Measurements from ENCODE around the gene NUDT3.

The NUDT3 gene

GRCh38 chr6:34317882-34318498 lies 74.5 kb downstream of the NUDT3 start:
- no peak for DNase-seq

DNA sequence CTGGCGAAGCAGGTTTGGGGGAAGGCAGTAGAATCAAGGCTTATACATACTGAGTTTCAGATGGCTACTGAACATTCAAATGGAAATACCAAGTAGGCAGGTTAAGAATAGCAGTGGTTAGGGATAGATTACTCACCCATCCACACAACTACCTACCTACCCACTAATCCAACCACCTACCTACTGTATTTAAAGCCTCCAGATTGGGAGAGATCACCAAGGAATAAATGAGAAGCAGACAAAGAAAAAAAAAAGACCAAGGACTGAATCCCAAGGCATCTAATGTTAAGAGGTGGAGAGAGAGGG lies 75.3 kb downstream of the NUDT3 start:
- no peak for DNase-seq

- no peak for DNase-seq
Measured at GRCh38 chr6:34316431-34317171, 75.9 kb downstream of the NUDT3 start.

DNA sequence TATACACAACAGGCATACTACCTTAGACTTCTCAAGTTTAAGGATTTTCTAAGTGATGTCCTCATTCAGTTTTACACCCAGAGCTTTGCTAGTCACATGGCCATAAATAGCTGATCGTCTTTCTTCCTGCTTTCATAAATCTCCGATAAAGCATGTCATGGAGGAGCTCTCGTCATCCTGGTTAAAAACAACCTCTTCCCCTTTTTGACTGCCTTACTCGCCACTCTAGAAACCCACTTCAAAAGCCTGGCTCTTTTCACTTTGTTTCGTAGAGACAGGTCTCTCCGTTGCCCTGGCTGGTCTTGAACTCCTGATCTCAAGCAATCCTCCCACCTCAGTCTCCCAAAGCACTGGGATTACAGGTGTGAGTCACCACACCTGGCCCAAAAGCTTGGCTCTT lies 76.7 kb downstream of the NUDT3 start:
- no peak for DNase-seq

GRCh38 chr6:34315256-34315655 lies 77.2 kb downstream of the NUDT3 start:
- no peak for DNase-seq

DNA sequence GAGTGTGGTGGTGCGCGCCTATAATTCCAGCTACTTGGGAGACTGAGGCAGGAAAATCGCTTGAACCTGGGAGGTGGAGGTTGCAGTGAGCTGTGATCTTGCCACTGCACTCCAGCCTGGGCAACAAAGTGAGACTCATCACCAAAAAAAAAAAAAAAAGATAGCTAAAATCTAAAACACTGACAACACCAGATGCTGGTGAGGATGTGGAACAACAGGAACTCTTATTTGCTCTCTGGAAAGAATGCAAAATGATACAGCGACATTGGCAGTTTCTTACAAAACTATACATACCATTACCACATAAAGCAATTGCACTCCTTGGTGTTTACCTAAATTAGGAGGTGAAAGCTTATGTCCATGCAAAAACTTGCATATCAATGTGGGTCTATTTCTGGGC lies 80.2 kb downstream of the NUDT3 start:
- no peak for DNase-seq

GRCh38 chr6:34310817-34311216 lies 81.7 kb downstream of the NUDT3 start:
- DNase-seq, result no peak

- DNase-seq, result no peak
Measured at GRCh38 chr6:34308483-34308882, 84.0 kb downstream of the NUDT3 start.

DNA sequence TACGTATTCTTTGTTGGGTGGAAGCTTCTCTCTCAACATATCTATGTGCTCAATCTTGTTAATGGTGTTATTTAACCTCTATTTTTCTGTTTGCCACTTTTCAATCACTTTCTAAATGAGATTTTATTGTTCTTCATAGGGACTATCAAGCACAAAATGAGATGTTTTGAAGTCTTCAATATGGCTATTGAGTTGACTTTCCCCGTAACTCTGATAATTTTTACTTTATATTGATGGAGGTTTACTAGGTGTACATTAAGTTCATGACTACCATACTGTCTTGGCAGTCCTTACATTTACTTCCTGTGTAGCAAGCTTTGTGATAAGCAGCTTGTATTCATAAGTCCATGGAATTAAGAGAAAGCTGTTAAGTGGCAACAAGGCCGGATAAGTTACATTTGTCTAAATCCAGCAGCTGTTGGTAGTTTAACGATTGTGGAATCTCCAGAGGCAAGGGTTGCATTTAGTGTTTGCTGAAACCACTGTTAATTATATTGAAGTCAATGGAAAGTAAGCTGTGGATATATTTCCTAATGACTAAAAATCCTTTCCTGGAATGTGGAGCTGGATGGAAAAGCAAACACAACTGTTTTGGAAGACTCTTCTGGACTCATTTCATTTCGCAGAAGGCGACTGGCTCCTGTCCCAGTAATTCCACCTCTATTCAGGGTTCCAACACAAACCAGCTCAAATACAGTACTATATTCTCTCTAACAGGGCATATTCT lies 86.3 kb downstream of the NUDT3 start:
- DNase-seq, result no peak

DNA sequence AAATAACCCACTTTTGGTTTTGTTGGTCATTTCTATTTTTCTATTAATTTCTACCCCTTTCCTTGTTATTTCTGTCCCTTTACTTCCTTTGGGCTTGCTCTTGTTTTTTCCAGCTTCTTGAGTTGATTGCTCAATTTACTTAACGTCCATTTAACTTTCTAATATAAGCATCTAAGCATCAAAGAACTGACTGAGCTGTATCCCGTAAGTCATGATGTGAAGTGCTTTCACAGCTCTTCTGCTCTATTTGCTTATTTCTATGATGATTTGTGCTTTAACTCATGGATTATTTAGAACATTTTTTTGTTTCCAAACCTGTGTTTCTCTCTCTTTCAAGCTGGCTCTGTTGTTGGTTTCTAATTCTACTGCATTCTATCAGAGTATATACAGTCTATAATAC lies 87.0 kb downstream of the NUDT3 start:
- DNase-seq, result no peak

GRCh38 chr6:34304164-34304563 lies 88.3 kb downstream of the NUDT3 start:
- no peak for DNase-seq

- no peak for DNase-seq
Measured at GRCh38 chr6:34302929-34303328, 89.5 kb downstream of the NUDT3 start.

DNA sequence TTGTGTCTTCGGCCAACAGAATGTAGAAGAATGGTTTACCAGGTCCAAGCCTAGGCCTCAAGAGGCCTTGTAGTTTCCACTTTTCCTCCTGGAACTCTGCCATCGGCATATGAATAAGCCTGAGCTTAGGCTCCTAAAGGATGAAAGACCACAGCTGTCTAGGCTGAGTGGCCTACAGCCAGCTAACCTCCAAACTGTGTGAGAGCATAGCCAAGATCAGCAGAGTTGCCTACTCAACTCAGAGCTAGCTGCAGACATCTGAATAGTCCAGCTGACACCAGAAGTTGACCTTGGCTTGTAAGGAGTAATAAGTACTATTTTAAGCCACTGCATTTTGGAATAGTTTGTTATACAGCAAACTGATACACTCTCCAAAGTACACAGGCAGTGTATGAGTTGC lies 91.1 kb downstream of the NUDT3 start:
- no peak for DNase-seq

DNA sequence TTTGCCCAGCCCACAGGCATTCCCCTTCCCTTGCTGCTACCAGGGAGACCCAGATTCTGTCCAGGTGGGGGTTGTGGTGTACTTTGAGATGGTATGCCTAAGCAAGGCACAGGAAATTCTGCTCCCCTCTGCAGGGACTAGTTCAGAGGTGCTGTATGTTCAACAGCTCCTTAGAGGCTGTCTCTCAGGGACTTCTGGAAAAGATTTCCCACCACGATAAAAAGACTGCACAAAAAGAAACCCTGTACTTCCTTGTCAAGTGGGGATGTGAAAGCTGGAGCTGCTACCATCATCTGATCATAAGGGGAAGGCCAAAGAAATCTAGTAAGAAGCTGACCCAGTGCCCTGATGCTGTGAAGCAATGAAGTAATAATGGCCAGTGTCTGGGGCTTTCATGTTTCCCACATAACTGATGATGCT lies 92.1 kb downstream of the NUDT3 start:
- DNase-seq, result no peak

- DNase-seq, result no peak
Measured at GRCh38 chr6:34298941-34299340, 93.5 kb downstream of the NUDT3 start.

- no peak for DNase-seq
Measured at GRCh38 chr6:34295721-34296120, 96.7 kb downstream of the NUDT3 start.

GRCh38 chr6:34292954-34293353 lies 99.5 kb downstream of the NUDT3 start:
- DNase-seq, result no peak

DNA sequence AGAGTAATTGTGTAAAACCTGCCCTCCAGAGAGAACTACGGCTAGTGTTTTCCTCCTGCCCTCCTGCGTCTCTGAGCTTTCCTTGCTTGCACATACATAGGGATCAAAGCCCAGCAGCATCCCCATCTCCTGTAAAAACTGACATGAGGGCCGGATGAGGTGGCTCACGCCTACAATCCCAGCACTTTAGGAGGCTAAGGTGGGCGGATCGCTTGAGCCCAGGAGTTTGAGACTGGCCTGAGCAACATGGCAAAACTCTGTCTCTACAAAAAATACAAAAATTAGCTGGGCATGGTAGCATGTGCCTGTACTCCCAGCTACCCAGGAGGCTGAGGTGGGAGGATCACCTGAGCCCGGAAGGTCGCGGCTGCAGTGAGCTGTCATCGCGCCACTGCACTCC lies 103.3 kb downstream of the NUDT3 start:
- DNase-seq, result no peak

DNA sequence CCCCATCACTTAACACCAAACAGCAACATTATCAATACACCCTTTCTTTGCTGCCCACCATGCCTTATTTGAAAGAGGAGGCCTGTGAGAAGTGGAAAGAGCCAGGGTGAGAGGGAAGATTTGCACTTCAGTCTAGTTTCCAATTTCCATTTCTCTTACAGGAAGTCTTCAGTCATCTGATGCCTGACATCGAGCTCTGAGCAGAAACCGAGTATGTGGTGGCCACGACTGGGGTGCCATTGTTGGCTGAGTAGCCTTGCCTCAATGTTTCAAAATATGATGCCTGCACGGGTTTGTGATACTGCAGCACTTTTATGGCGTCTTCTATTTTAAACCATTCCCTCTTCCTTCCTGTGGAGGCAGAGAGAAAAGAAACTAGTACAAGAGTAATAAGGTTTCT lies 103.9 kb downstream of the NUDT3 start:
- DNase-seq, result no peak

GRCh38 chr6:34285448-34286164 lies 106.9 kb downstream of the NUDT3 start:
- DNase-seq, result no peak

DNA sequence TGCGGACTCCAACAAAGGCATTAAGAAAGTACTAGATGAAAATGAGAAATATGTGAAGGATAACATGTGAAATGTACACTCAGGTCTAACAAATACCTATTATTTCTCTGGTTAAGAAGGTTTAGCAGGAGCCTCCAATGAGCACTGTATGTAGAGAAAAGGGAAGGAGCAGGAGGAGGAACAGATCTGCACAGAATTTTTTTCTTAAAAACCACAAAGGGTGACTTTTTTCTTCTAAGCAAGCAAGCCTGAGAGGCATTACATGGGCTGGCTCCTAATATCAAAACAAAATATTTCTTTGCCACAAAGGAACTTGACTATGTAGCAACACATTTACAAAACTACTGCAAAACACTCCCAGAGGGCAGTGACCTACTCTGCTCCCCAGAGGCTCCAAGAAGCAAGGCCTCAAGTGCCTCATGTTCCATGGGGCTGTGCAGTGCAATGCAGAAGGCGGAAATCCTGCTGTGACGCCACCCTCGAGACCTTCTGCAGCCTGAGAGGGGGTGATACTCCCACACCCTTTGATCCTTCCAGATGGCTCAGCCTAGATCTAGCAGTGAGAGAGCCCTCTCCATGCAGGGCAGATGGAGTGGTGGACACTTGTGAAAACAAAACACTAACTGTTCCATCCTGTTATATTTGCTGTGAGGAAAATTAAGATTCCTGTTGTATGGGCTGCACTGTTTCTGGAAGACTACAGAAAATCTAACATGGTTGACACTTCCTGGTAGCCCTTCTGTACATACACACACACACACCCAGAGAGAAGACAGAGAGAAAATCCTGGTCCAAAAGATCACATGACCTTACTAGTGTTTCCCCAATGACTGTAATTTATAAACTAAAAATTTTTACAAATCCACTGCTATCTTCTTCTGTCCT lies 107.7 kb downstream of the NUDT3 start:
- DNase-seq, result no peak

DNA sequence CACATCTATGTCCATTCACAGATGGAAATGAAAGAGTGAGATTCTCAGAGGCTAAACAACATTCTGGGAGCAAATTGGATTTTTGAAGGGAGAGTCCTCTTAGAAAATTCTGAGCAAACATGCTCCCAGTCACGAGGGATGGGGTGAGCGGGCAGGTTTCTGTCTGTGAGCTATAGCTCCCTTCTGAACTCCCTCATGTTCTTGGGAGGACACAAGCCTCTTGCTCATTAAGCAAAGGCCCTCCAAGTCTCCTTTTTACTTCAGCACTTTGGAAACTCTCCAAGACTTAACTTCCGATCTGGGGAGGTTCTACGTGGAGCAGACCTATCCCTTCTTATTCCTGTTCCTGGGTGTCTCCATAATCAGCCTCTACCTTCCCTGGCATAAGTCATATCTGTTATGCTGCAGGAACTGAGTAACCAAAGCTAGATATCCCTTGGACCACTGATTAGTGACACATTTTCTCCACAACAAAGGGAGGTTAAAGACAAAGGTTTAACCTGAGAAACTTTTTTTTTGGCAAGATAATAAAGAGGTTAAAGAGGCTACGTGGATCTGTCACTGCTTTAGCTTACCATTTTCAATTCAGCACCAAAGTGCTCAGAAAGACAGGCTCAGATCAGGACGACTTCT lies 110.7 kb downstream of the NUDT3 start:
- no peak for DNase-seq
